Panc1 (cell line): ENCODE data around the gene SLC6A8.

Experiments used
- POLR2AphosphoS5 ChIP-seq: IDR thresholded peaks from 2 replicates; pipeline ENCODE4 v1.6.1; 2012; ENCODE audit warnings: mild to moderate bottlenecking, low read depth, low read length, moderate library complexity
- SIN3A ChIP-seq: IDR thresholded peaks from 2 replicates; pipeline ENCODE4 v1.6.1; 2012; ENCODE audit warnings: low read depth, mild to moderate bottlenecking, low read length, moderate library complexity, borderline replicate concordance; ENCODE audit not compliant: insufficient read depth
- TF ChIP-seq, protein P1 (sequence below): fragments of 450-650 bp; IDR thresholded peaks from 2 replicates; pipeline ENCODE4 v1.5.1; 2017; ENCODE audit warnings: mild to moderate bottlenecking
- TF ChIP-seq, protein P2 (sequence below), 2 experiments: IDR thresholded peaks; 2 replicates each; pipeline ENCODE4 v1.6.1; 2011 to 2012; ENCODE audit warnings: low read depth in 2 of 2, control low read depth in 1 of 2, low read length in 1 of 2, mild to moderate bottlenecking in 1 of 2, moderate library complexity in 1 of 2; ENCODE audit not compliant: insufficient read depth in 1 of 2

DNA sequence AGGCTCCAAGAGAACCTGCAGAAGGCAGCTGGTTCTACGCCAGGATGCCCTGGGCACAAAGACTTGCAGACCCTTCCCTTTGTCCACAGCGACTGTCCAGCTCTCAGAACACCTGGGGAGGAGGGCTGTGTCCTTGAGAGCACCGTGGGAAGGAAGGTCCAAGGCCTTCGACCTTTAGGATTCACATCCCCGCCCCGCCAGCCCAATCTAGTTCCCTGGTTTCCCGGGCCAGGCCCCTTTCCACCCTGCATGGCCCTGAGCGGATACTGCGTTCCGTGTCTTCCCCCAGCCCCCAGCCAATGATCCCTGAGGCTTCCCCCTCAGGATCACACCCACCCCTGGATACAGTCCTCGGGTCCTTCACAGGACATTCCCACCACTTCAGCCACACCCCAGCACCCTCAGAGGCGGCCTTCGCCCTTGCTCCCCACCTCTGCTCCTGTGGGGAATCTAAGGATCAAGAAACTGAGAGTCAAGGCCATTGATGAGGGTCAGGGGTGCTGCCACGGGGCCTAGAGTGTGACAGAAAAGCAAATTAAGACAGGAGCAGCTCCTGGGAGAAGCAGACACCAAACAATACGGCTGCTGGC, 46.0 kb downstream of the SLC6A8 start:
- TF ChIP-seq, protein P1, sequence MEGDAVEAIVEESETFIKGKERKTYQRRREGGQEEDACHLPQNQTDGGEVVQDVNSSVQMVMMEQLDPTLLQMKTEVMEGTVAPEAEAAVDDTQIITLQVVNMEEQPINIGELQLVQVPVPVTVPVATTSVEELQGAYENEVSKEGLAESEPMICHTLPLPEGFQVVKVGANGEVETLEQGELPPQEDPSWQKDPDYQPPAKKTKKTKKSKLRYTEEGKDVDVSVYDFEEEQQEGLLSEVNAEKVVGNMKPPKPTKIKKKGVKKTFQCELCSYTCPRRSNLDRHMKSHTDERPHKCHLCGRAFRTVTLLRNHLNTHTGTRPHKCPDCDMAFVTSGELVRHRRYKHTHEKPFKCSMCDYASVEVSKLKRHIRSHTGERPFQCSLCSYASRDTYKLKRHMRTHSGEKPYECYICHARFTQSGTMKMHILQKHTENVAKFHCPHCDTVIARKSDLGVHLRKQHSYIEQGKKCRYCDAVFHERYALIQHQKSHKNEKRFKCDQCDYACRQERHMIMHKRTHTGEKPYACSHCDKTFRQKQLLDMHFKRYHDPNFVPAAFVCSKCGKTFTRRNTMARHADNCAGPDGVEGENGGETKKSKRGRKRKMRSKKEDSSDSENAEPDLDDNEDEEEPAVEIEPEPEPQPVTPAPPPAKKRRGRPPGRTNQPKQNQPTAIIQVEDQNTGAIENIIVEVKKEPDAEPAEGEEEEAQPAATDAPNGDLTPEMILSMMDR, result no peak
- no peak for TF ChIP-seq POLR2AphosphoS5
- TF ChIP-seq SIN3A, result no peak
- TF ChIP-seq, protein P2, sequence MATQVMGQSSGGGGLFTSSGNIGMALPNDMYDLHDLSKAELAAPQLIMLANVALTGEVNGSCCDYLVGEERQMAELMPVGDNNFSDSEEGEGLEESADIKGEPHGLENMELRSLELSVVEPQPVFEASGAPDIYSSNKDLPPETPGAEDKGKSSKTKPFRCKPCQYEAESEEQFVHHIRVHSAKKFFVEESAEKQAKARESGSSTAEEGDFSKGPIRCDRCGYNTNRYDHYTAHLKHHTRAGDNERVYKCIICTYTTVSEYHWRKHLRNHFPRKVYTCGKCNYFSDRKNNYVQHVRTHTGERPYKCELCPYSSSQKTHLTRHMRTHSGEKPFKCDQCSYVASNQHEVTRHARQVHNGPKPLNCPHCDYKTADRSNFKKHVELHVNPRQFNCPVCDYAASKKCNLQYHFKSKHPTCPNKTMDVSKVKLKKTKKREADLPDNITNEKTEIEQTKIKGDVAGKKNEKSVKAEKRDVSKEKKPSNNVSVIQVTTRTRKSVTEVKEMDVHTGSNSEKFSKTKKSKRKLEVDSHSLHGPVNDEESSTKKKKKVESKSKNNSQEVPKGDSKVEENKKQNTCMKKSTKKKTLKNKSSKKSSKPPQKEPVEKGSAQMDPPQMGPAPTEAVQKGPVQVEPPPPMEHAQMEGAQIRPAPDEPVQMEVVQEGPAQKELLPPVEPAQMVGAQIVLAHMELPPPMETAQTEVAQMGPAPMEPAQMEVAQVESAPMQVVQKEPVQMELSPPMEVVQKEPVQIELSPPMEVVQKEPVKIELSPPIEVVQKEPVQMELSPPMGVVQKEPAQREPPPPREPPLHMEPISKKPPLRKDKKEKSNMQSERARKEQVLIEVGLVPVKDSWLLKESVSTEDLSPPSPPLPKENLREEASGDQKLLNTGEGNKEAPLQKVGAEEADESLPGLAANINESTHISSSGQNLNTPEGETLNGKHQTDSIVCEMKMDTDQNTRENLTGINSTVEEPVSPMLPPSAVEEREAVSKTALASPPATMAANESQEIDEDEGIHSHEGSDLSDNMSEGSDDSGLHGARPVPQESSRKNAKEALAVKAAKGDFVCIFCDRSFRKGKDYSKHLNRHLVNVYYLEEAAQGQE (IDR thresholded peaks at IDR 0.05; ENCODE audit: insufficient read depth in 1 of 2, low read depth in 2 of 2, low read length in 1 of 2), result no peak
